LNCAP (cell line): ENCODE measurements around the gene ENG.

Experiments used
- TF ChIP-seq, protein P1 (sequence below): fragments of 450-650 bp; IDR thresholded peaks from 2 replicates; pipeline ENCODE4 v1.5.1; 2017; ENCODE audit warnings: mild to moderate bottlenecking

The ENG gene

DNA sequence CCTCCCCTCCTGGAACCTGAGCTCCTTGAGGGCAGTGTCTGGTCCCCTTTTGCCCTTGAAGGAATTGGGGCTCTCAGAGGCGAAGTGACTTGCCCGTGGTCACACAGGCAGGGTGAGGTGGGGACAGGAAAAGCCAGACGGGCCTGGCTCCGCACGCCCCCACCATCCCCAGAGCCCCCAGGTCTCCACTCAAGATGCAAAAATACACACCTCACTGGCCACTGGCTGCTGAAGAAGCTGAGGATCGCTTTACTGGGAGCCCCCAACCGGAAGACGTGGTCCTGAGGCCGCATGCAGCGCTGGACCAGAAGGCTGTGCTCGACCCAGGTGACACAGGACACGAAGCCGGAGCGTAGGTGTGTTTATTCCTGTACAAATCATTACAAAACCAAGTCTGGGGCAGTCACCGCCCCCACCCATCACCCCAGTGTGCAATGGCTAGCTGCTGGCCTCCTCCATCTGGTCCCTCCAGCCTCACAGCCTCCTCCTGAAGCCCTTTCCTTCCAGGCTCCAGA lies 30.6 kb upstream of the ENG start:
- TF ChIP-seq, protein P1, sequence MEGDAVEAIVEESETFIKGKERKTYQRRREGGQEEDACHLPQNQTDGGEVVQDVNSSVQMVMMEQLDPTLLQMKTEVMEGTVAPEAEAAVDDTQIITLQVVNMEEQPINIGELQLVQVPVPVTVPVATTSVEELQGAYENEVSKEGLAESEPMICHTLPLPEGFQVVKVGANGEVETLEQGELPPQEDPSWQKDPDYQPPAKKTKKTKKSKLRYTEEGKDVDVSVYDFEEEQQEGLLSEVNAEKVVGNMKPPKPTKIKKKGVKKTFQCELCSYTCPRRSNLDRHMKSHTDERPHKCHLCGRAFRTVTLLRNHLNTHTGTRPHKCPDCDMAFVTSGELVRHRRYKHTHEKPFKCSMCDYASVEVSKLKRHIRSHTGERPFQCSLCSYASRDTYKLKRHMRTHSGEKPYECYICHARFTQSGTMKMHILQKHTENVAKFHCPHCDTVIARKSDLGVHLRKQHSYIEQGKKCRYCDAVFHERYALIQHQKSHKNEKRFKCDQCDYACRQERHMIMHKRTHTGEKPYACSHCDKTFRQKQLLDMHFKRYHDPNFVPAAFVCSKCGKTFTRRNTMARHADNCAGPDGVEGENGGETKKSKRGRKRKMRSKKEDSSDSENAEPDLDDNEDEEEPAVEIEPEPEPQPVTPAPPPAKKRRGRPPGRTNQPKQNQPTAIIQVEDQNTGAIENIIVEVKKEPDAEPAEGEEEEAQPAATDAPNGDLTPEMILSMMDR: no peak

DNA sequence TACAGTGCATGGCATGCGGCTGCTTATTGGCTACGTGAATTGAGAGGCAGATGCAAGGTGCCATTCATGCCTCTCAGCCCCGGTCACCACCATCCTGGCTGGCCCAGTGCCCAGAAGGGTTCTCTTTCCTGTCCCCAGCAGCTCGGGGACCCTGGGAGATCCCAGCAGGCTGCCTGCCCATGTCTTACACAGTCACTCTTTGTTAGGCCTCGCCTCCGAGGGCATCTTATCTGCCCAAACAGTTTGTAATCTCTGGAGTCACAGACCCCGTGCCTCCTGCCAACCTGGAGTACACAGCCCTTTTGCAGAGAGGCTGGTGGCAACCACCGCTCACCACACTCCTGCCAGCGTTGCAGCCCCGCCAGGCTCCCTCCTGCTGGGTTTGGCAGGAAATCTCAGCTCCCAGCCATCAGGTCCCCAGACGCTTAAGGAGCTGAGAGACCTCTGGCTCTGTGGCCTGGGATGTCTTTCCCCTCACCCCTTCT lies 30.0 kb upstream of the ENG start:
- TF ChIP-seq, protein P1: no peak

DNA sequence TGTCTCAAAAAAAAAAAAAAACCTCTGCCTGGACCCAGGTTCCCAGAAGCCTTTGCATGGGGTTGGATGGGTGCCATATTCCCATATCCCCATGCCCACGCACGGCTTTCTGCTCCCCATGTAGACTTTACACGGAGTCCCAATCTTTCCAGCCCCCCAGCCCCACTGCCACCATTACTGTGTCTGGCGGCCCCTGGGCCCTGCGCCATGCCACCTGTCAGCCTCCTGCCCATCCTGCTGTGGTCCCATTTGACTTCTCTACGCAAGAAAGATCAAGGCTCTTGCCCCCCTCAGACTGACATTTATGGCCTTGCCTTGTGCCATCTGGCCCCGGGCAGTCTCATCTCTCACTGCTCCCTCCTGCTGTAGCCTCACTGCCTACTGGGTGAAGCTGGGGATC lies 29.5 kb upstream of the ENG start:
- TF ChIP-seq, protein P1: no peak

DNA sequence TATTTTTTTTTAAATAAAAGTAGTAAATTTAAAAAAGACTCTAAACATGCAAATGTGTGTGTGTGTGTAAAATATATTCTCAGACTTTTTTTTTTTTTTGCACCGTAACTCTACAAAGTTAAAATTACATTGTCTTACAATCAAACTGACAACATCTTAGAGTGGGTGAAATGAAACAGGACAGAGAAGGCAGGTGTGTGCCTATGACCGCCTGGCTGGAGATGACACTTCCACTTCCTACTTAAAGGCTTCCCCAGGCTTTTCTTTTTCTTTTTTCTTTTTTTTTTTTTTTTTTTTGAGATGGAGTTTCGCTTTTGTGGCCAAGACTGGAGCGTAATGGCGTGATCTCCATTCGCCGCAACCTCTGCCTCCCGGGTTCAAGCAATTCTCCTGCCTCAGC lies 25.7 kb upstream of the ENG start:
- TF ChIP-seq, protein P1: no peak

DNA sequence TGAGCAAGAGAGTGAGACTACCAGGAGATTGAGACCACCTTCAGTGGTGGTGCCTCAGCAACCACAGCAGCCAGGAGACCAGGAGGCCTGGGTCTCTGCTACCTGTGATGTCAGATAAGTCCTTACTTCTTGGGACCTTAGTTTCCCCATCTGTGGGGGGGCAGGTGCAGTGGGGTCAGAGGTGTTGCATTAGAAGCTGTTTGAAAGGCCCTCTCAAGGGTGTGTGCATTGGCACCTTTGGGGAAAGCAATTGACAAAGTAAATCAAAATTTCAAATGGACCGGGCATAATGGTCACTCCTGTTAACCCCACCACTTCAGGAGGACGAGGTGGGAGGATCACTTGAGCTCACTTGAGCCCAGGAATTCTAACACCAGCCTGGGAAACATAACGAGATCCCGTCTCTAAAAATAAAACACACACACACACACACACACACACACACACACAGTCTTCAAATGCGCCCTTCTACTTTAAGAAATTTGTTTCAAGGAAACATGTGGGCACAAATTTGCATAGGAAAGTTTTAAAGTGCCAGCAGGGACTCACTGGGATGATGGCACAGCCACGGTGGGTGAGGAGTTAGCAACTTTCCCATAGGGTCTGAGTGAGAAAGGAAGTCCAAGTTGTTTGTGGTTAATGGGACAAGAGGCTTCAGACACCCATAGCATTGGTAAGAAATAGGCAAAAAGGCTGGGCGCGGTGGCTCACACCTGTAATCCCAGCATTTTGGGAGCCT lies 24.4 kb upstream of the ENG start:
- TF ChIP-seq, protein P1: no peak

DNA sequence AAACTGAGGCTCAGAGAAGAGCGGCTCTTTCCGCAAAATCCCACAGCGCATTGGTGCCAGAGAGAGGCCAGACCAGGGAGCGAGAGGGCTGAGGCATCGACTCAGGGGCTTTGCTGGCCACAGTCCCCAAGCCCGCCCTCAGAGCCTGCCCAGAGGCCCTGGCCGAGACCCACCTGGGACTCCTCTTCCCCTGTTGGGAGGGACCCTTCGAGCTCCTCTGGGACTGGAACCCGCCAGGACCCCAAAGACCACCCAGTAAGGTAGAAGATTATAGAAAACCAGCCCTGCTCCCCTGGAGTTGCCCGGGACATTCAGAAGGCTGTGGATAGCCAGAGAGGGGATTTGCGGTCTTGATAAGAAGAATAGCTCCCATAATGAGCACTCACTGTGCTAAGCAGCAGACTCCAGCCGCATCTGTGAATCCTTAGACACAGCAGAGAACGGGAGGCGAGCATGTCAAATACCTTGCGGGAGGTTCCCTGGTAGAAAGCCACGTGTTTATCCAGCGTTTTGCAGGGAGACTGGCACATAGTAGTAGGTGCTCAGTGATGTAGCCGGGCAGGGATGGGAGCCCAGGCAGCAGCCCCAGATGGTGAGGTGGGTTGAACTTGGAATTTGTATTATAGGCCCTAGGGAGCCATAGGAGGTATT lies 23.7 kb upstream of the ENG start:
- TF ChIP-seq, protein P1: no peak

DNA sequence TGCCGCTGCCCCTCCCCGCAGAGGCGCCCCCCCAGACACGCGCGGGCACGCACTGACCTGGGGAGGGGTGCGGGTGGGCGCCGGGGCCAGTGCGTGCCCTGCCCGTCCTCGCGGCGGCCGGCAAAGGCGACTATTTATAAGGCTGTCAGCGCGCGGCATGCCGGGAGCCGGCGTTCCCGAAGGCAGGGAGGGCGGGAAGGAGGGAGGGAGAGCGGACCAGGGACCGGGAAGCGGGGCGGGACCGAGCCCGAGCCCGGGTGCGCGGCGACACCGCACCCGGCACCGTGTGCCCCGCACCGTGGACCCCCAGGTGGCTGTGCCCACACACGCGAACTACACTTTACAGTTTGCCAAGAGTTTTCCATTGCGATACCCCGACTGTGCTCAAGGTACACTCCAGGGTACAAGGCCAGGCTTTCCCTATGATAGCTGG lies 23.1 kb upstream of the ENG start, which contains the start of gene AK1:
Gene AK1 (minus strand): TSS at position 110 of the 433 bp plus-strand sequence. CDS start 3,058 bp downstream, outside the sequence.
- TF ChIP-seq, protein P1: no peak
